Smooth muscle cell (in vitro differentiated cells): ENCODE results near the gene PPFIA3. TPM values are rescaled to one million over a fixed set of nuclear protein-coding genes. Genes with fewer than 3 reads are reported as not detected.

Experiments used
- DNase-seq: peaks from one replicate; lab custom pipeline; 2025; ENCODE audit not compliant: unreplicated experiment; lab: John Stamatoyannopoulos, UW
- H2AFZ ChIP-seq: fragments of 200-600 bp; sonication (generic); 2 replicates; pipeline ENCODE4 v1.6.0; 2016; ENCODE audit warnings: antibody characterized with exemption, low read depth, mild to moderate bottlenecking
- H3F3A ChIP-seq: fragments of 200-600 bp; sonication (generic); 2 replicates; pipeline ENCODE4 v1.6.0; 2017; ENCODE audit warnings: antibody characterized with exemption, low read depth
- H3K27ac ChIP-seq: fragments of 200-600 bp; sonication (generic); 2 replicates; pipeline ENCODE4 v1.5.1; 2016; ENCODE audit warnings: low read depth, mild to moderate bottlenecking
- H3K27me3 ChIP-seq: fragments of 200-600 bp; sonication (generic); 2 replicates; pipeline ENCODE4 v1.6.1; 2016; ENCODE audit warnings: low read depth, mild to moderate bottlenecking
- H3K36me3 ChIP-seq: fragments of 200-600 bp; sonication (generic); 2 replicates; pipeline ENCODE4 v1.5.1; 2016; ENCODE audit warnings: low read depth
- H3K4me1 ChIP-seq: fragments of 200-600 bp; sonication (generic); 2 replicates; pipeline ENCODE4 v1.5.1; 2016; ENCODE audit warnings: low read depth
- H3K4me2 ChIP-seq: fragments of 200-600 bp; sonication (generic); 2 replicates; pipeline ENCODE4 v1.6.0; 2016; ENCODE audit warnings: mild to moderate bottlenecking
- H3K4me3 ChIP-seq: fragments of 200-600 bp; sonication (generic); 2 replicates; pipeline ENCODE4 v1.5.1; 2016; ENCODE audit warnings: mild to moderate bottlenecking
- H3K79me2 ChIP-seq: fragments of 200-600 bp; sonication (generic); 2 replicates; pipeline ENCODE4 v1.6.0; 2016; ENCODE audit warnings: low read depth, mild to moderate bottlenecking
- H3K9ac ChIP-seq: fragments of 200-600 bp; sonication (generic); 2 replicates; pipeline ENCODE4 v1.6.0; 2016; ENCODE audit warnings: low read depth
- H3K9me3 ChIP-seq: fragments of 200-600 bp; sonication (generic); replicated peaks from 2 replicates; pipeline ENCODE4 v1.5.1; 2016; ENCODE audit warnings: low read depth
- H4K20me1 ChIP-seq: fragments of 200-600 bp; sonication (generic); 2 replicates; pipeline ENCODE4 v1.6.0; 2016; ENCODE audit warnings: low read depth
- WGBS: methylation state at CpG from one replicate; pipeline ENCODE4 v1.1.7; 2016; ENCODE audit warnings: low lambda C conversion rate; 5-methylcytosine and 5-hydroxymethylcytosine counted together
- polyA plus RNA-seq: library from polyadenylated mRNA; unstranded; fragments of >200 nt; fragmentation: Nextera tagmentation; extraction: Ambion mirVana; gene quantifications from 2 replicates; pipeline ENCODE4 v1.2.1, GENCODE V29; 2016
- total RNA-seq: library from RNA; depleted of rRNA; stranded (reverse); fragments of >200 nt; gene quantifications from 2 replicates; pipeline ENCODE4 v1.2.3, GENCODE V29; 2014
- TF ChIP-seq, protein P1 (sequence below): fragments of 200-600 bp; sonication (generic); IDR thresholded peaks from 2 replicates; pipeline ENCODE4 v1.5.1; 2017; ENCODE audit warnings: borderline replicate concordance, mild to moderate bottlenecking, antibody characterized with exemption; ENCODE audit not compliant: insufficient read depth, poor library complexity, severe bottlenecking

PPFIA3 gene
- total and polyA plus RNA-seq, 2 experiments from 2014 or later, result 3.2 to 20.3 TPM

DNA sequence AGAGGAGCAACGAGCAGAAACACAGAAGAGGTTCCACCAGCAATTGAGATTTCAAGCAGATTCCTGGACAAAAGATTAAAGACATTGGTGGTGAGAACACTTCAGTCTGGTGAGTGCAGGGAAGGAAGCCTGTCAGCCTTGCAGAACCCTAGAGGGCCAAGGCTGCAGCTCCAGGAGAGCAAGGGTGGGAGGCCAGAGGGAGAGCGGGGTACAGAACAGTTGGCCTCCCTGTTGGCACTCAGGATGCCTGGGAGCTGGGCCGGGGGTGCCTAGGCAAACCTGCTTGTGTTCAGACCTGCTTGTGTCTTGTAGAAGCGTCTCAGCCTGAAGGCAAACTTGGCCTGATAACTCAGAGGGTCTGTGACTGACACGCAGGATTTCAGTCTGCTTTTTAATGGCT is 10.3 kb upstream of the PPFIA3 start:
- Histone ChIP-seq H3K79me2 (peaks cover 3% of the 10 kb centered on the region), H2AFZ (no peak overlapping the region), H3K36me3 (no peaks in the 10 kb centered on the region), H3K4me3 (no peak overlapping the region), H4K20me1 (peaks cover 62% of the 10 kb centered on the region), H3K4me2 (no peak overlapping the region), H3K27me3 (no peaks in the 10 kb centered on the region), H3K9ac (no peak overlapping the region), H3K9me3 (no peaks in the 10 kb centered on the region), H3K27ac (no peak overlapping the region), H3F3A (peaks cover 24% of the 10 kb centered on the region), H3K4me1 (peaks cover 11% of the 10 kb centered on the region)
- 66% methylated on average over 5 of the region's 5 CpGs for WGBS
- DNase-seq, result no peak
- TF ChIP-seq, protein P1, sequence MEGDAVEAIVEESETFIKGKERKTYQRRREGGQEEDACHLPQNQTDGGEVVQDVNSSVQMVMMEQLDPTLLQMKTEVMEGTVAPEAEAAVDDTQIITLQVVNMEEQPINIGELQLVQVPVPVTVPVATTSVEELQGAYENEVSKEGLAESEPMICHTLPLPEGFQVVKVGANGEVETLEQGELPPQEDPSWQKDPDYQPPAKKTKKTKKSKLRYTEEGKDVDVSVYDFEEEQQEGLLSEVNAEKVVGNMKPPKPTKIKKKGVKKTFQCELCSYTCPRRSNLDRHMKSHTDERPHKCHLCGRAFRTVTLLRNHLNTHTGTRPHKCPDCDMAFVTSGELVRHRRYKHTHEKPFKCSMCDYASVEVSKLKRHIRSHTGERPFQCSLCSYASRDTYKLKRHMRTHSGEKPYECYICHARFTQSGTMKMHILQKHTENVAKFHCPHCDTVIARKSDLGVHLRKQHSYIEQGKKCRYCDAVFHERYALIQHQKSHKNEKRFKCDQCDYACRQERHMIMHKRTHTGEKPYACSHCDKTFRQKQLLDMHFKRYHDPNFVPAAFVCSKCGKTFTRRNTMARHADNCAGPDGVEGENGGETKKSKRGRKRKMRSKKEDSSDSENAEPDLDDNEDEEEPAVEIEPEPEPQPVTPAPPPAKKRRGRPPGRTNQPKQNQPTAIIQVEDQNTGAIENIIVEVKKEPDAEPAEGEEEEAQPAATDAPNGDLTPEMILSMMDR, result no peak

DNA sequence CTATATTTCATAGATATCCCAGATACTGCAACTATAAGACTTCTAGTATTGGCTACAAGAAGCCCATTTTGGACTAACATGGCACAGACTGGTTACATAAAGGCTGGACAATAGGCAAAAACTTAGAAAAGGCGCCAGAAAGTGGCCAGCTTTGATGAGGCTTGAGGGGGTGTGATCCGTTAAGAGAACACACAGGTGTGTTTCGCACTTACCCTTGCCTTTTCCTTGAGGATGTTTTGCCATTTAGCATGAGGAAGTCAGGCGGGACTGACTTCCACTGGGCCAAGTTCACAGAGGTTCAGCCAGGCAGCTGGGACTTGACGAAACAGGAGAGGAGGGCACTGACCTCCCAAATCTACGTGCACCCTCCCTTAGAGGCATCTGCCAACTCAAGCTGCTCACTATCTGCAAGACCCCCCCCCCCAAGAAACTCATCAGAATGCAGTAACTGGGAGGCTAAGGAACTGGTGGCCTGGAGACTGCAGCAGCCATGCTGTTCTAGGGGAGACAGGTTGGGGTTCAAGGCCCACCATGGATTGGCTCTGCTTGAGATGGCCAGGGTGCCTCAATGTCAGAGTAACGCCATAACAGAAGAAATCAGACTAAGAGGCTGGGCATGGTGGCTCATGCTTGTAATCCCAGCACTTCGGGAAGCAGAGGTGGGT is 9.6 kb upstream of the PPFIA3 start:
- H3F3A ChIP-seq, result peaks cover 24% of the 10 kb centered on the region
- 89% methylated on average over 8 of the region's 8 CpGs for WGBS
- no peak for DNase-seq
- peaks cover 11% of the 10 kb centered on the region for H3K4me1 ChIP-seq
- H4K20me1 ChIP-seq, result peaks cover 55% of the 10 kb centered on the region
- H3K27ac ChIP-seq, result no peak overlapping the region
- H3K4me2 ChIP-seq, result no peak overlapping the region
- H3K27me3 ChIP-seq, result no peaks in the 10 kb centered on the region
- TF ChIP-seq, protein P1, result no peak
- H3K9ac ChIP-seq, result no peak overlapping the region
- no peak overlapping the region for H2AFZ ChIP-seq
- H3K36me3 ChIP-seq, result no peaks in the 10 kb centered on the region
- peaks cover 3% of the 10 kb centered on the region for H3K79me2 ChIP-seq
- no peak overlapping the region for H3K4me3 ChIP-seq
- no peaks in the 10 kb centered on the region for H3K9me3 ChIP-seq

DNA sequence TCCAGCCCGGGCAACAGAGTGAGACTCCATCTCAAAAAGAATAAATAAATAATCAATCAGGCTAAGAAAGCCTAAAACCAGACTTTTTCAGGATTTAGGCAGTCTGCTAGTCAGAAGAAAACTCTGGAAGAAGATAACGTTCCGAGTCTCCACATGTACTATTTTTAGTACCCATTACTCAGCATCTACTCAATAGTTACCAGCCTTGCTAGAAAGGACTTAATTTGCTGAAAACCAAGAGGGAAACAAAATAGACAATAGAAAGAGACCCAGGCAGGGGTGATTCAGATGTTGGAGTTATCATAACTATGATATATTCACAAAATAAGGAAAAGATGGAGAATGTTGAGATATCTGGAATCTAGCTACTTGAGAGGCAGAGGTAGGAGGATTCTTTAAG is 8.8 kb upstream of the PPFIA3 start:
- Histone ChIP-seq H3K36me3 (no peaks in the 10 kb centered on the region), H3K4me2 (peak overlapping the region; percentile 18), H3K9me3 (no peaks in the 10 kb centered on the region), H3K27me3 (no peaks in the 10 kb centered on the region), H3K9ac (no peak overlapping the region), H3K27ac (peak overlapping the region; percentile 59), H4K20me1 (peaks cover 48% of the 10 kb centered on the region), H3K4me3 (no peak overlapping the region), H2AFZ (no peak overlapping the region), H3K79me2 (peaks cover 3% of the 10 kb centered on the region), H3K4me1 (peaks cover 11% of the 10 kb centered on the region), H3F3A (peaks cover 27% of the 10 kb centered on the region)
- TF ChIP-seq, protein P1, result no peak
- no peak for DNase-seq
- WGBS, result 26% methylated on average over 3 of the region's 3 CpGs

DNA sequence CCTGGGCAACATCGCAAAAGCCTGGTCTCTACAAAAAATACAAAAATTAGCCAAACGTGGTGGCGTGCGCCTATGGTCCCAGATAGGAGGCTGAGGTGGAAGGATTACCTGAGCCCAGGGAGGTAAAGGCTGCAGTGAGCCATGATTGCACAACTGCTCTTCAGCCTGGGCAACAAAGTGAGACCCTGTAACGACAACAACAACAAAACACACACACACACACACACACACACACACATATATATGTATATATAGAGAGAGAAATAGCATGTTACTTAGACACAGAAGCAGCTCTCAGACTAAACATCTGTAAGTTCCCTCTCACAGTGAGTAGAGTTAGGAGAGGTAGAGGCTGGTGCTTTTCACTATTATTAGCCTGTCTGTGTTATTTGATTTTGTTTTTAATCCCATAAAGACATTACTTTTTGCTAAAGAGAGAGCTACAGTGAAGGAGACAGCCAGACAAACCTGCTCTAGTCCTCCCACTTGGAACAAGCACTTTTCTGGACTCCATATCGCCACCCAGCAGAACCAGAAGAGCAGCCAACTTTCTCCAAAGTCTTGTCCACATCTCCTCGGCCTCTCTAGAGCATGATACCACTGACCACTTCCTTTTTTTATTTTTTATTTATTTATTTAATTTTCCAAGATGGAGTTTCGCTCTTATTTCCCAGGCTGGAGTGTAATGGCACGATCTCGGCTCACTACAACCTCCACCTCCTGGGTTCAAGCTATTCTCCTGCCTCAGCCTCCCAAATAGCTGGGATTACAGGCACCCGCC is 7.9 kb upstream of the PPFIA3 start:
- H4K20me1 ChIP-seq, result peaks cover 40% of the 10 kb centered on the region
- no peak for DNase-seq
- peaks cover 26% of the 10 kb centered on the region for H3F3A ChIP-seq
- H3K4me1 ChIP-seq, result peaks cover 11% of the 10 kb centered on the region
- H3K36me3 ChIP-seq, result no peaks in the 10 kb centered on the region
- H2AFZ ChIP-seq, result no peak overlapping the region
- WGBS, result 92% methylated on average over 11 of the region's 11 CpGs
- H3K79me2 ChIP-seq, result peaks cover 3% of the 10 kb centered on the region
- no peaks in the 10 kb centered on the region for H3K9me3 ChIP-seq
- no peak overlapping the region for H3K4me2 ChIP-seq
- no peaks in the 10 kb centered on the region for H3K27me3 ChIP-seq
- no peak overlapping the region for H3K9ac ChIP-seq
- TF ChIP-seq, protein P1, result no peak
- H3K4me3 ChIP-seq, result no peak overlapping the region
- H3K27ac ChIP-seq, result peak overlapping the region; percentile 59
